A549 treated with dexamethasone at 1 μM for 4 hours (cell line): ENCODE data around the gene PKNOX1. TPM values are rescaled to one million over a fixed set of nuclear protein-coding genes. Genes with fewer than 3 reads are reported as not detected.

Source experiments
- total RNA-seq: library from RNA; stranded (reverse); fragments of 200-300 nt; extraction: Qiagen RNA extraction; gene quantifications from 5 replicates; pipeline ENCODE4 v1.2.3, GENCODE V29; 2022

PKNOX1 gene, protein sequence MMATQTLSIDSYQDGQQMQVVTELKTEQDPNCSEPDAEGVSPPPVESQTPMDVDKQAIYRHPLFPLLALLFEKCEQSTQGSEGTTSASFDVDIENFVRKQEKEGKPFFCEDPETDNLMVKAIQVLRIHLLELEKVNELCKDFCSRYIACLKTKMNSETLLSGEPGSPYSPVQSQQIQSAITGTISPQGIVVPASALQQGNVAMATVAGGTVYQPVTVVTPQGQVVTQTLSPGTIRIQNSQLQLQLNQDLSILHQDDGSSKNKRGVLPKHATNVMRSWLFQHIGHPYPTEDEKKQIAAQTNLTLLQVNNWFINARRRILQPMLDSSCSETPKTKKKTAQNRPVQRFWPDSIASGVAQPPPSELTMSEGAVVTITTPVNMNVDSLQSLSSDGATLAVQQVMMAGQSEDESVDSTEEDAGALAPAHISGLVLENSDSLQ
- 5.6 to 9.0 TPM (median 6.6 TPM) in 5 replicates for total RNA-seq

DNA sequence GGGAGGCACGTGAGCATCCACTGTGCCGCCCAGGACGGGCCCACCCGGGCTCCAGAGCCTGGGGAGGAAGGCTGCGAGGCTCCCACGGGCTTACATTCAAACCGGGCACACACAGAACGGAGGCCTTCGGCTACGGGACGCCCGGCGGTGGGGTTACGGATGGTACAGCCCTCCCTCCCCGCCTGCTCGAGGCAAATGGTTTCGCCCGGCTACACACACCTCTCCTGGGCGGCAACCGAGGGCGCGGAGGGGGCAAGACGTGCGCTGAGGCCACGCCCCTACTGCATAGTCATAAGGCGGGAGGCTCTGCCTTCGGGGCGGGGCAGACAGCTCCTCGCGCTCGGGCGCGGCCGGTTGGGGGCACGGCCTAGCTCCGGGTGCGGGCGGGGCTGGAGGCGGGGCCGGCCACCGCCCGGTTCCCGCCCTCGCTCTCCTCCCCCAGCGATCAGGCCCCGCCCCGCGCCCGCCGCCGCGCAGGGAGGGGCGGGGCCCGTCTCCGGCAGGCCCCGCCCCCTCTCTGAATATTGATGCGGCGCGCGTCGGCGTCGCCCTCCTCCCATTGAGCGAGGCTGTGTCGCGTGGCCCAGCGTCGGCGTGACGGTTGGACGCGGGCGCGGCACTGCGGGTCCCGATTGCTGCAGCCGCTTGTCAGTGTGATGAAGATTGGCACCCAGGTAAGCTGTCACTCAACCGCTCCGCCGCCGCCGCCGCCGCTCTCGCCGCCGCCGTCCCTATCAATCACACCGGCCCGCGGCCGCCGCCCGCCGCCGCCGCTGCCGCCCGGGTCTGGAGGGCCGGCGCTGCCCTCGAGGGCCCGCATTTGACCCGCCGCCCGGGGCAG is at the start of gene PKNOX1:
Gene PKNOX1, plus strand, starts transcription at position 572 of the 841 bp plus-strand sequence. CDS start 29,820 bp downstream, outside the sequence.

DNA sequence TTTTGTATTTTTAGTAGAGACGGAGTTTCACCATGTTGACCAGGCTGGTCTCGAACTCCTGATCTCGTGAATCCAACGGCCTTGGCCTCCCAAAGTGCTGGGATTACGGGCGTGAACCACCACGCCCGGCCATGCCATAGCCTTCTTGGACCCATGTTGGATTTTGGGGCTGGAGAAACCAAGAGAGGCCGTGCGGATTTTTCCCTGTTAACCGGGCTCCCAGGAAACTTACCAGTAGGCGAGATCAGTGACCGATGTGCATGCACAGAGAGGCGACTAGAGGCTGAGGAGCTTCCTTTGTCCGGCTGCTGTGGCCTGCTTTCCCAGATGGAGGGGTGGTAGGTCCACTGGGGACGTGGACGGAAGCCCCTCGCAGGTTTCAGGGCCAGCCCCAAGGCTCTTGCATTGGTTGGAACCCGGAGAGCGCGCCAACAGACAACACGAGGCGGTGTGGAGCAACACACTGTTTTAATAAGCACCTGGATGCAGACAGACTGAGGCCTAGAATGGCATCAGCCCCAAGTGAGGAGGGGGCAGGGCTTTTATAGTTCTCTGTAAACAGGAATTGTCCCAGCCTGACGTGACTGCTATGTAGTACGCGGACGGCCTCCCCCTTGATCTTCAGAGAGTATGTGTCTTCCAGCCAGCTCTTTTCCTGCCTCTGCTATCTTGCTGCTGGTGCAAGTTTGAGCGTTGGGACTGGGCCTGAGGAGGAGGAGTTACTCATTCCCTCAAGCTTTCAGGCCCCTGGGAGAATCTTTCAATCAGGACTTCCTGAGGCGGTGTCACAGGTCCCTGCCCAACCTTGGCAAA is 49.0 kb upstream of the PKNOX1 start, which contains the start of gene ERVH48-1:
Gene ERVH48-1, minus strand, starts transcription at position 517 of the 813 bp plus-strand sequence. CDS start 6,624 bp downstream, outside the sequence.

DNA sequence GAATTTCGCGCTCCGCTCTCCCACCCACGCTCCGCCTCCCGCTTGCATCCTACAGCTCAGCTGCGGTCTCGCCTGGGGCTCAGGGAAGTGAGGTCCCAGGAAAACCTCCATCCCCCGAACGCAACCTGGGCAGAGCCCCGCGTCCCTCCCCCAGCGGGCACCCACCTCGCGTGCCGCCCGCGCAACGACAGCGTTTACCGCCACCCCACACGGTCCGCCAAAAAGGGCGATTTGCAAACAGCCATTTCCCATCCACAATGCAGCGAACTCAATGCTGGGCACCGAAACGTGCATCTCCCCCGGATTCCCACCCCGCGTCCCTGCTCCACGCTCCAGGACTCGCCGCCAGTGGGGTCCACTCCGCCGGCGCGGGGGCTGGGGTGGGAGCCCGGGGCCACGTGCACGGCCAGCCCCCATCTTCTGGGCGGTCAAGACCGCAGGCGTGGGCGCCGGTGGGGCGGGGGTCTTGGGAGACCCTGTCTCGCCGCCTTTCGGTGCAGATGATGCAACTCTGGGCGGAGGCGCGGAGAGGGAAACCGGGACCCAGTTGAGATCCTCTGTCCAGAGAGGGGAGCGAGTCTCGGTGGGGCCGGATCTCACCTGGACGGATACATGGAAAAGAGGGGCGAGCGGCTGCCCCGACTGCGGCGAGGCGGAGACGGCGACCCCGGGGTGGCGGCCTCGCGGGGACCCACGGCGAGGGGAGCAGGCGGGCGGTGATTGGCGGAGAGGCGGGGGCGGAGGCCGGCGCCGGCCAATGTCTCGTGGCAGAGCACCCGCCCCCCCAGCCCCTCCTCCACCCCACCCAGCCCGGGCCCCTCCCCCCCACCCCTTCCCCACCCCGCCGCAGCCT is 101.0 kb downstream of the PKNOX1 start, which contains the start of gene CBS:
Gene CBS, minus strand, starts transcription at position 666 of the 853 bp plus-strand sequence. CDS start 3,642 bp downstream, outside the sequence.

Other genes starting within 250 kb of the PKNOX1 start
- 20.1 to 28.7 TPM (median 27.3 TPM) in 5 replicates for gene WDR4, start 95.0 kb upstream of the PKNOX1 start, total RNA-seq
- 20.0 to 21.2 TPM (median 20.1 TPM) in 5 replicates for gene NDUFV3, start 81.3 kb upstream of the PKNOX1 start, total RNA-seq
- gene ERVH48-1, start 48.9 kb upstream of the PKNOX1 start, total RNA-seq = 0.03 to 0.06 TPM (median 0.04 TPM) in 4 of 5 replicates, not detected in the other
- 8.8 to 13.7 TPM (median 12.7 TPM) in 5 replicates for gene CBS, start 101.3 kb downstream of the PKNOX1 start, total RNA-seq
- 46.2 to 65.8 TPM (median 60.1 TPM) in 5 replicates for gene U2AF1, start 133.0 kb downstream of the PKNOX1 start, total RNA-seq
- 0.07 to 0.18 TPM in 2 of 5 replicates, not detected in the others for gene CRYAA, start 194.4 kb downstream of the PKNOX1 start, total RNA-seq